ENCODE measurements around the gene ATP6V1B1. TPM values are rescaled to one million over a fixed set of nuclear protein-coding genes. Genes with fewer than 3 reads are reported as not detected.

Gene ATP6V1B1
- total RNA-seq, 1 donor from 2014 or later = 0.43 TPM

GRCh38 chr2:70939839-70940580, 4.3 kb downstream of the ATP6V1B1 start:
- intact Hi-C loops (cut with DNase I) = no loop called here
- peak; percentile 71 for DNase-seq (ENCODE audit: low spot score)

- DNase-seq (ENCODE audit: low spot score) = peak; percentile 72
- intact Hi-C loops (cut with DNase I) = no loop called here
Observed at GRCh38 chr2:70941186-70941585, 5.5 kb downstream of the ATP6V1B1 start.

- DNase-seq (ENCODE audit: low spot score) = peak; percentile 56
- intact Hi-C loops (cut with DNase I) = no loop called here
Observed at GRCh38 chr2:70941701-70942100, 6.0 kb downstream of the ATP6V1B1 start.

GRCh38 chr2:70942396-70943204, 6.9 kb downstream of the ATP6V1B1 start:
- intact Hi-C loops (cut with DNase I) = no loop called here
- peak; percentile 47 for DNase-seq (ENCODE audit: low spot score)

- intact Hi-C loops (cut with DNase I) = no loop called here
- peak; percentile 53 for DNase-seq (ENCODE audit: low spot score)
Observed at GRCh38 chr2:70943205-70943871, 7.6 kb downstream of the ATP6V1B1 start.

DNA sequence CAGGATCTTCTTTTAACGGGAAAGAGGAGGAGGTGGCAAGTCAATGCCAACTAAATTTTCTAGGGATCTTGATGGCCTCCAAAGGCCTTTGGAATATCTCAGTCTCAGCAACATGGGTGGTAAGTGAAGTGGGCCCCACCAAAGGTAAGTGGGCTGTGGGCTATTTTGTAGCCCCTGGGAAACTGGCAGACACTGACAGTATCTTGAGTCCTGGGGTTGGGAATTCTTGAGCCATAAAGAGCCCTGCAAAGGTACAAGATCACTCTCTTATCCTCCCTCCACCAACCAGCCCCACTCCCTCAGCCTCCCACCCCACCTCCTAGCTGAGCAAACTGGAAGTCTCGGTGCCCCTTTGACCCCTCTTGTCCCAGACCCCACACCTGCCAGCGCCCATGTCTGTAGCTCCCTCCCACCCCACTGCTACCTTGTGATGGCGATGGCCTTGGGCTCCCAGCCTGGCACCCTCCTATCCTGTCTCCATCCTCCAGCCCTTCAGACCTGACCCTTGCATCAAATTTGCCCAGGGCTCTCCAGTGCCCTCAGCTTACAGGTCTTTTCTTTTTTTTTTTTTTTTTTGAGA, 8.5 kb downstream of the ATP6V1B1 start:
- peak; percentile 31 for DNase-seq (ENCODE audit: low spot score)
- intact Hi-C loops (cut with DNase I) = no loop called here

DNA sequence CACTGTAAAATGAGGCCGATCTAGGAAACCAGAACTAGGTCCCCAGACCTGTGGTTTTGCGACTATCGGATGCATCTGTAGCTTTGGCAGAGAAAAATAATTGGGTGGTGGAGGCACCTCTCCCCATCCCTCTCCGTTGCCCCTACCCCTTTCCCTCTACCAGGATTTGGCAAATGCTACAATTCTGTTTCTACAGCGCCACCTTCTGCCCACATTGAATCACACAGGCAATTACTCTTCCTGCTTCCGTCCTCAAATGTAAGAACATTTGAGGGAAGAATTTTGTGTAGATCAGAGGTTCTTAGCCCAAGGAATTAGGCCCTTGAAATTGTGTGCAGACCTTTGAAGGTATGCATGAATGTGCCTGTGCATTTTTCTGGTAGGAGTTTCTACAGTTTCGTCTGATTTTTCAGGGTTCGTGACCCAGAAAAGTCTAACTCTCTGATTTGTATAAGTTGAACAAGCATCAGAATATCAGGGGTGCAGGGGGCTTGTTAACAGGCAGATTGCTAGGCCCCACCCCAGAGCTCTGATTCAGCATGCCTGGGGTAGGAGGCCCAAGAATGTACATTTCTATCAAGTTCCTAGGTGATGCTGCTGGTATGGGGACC, 11.2 kb downstream of the ATP6V1B1 start:
- no peak for DNase-seq (ENCODE audit: low spot score)
- intact Hi-C loops (cut with DNase I) = loop anchor here (2.0 to 5.0 kb wide), 2 partner anchors 76 to 155 kb away; partner anchors contain the start of gene FIGLA

DNA sequence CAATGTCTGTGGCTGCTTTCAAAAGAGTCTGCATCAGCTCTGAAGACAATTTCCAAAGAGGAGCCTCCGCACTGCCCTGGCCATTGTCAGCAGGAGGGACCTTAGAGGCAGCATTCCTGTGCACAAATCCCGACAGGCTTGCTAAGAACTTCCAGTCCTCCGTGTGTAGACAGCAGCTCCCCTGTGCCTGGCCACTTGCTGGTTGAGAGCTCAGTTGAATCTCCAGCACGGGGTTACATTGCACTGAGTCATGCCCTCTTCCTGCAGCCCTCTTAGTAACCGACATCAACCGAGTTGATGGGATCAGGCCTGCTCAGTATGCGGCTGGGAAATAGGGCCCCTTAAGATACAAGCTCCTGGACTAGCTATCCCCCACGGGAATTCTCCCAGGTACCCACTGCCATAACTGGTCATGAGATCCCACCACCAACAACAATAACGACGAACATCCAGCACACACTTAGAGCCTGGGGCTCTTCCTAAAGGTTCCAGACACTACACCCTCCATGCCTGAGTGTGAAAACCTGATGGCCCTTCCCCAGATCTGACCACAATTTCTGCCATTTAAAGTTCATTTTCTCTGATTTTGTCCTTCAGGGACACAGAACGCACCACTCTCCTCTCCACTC, 12.0 kb downstream of the ATP6V1B1 start:
- DNase-seq (ENCODE audit: low spot score) = no peak
- intact Hi-C loops (cut with DNase I) = loop anchor here (2.0 to 5.0 kb wide), 2 partner anchors 77 to 155 kb away; partner anchors contain the start of gene FIGLA

- intact Hi-C loops (cut with DNase I) = loop anchor here (5.0 kb wide), 1 partner anchor 156 kb away; the partner anchor contains the start of gene FIGLA
- peak; percentile 85 for DNase-seq (ENCODE audit: low spot score)
Observed at GRCh38 chr2:70948337-70949003, 12.8 kb downstream of the ATP6V1B1 start.

DNA sequence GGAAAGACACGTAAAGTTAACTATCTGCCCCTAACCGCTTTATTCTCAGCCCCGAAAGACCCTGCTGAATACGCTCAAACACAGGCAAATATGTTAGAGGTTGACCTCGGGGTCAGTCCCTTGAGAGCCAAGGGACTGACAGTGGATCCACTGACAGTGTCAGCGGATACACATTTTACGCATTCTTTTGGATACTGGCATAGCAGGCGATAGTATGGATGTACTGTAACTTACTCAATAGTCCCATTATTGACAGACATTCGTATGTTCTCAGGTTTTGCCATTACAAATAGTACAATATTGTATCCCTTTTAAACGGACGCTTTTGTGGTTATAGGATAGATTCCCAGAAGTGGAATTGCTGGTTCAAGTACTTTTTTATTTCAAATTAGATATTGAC, 13.4 kb downstream of the ATP6V1B1 start:
- intact Hi-C loops (cut with DNase I) = loop anchor here (5.0 kb wide), 1 partner anchor 157 kb away; the partner anchor contains the start of gene FIGLA
- DNase-seq (ENCODE audit: low spot score) = no peak

DNA sequence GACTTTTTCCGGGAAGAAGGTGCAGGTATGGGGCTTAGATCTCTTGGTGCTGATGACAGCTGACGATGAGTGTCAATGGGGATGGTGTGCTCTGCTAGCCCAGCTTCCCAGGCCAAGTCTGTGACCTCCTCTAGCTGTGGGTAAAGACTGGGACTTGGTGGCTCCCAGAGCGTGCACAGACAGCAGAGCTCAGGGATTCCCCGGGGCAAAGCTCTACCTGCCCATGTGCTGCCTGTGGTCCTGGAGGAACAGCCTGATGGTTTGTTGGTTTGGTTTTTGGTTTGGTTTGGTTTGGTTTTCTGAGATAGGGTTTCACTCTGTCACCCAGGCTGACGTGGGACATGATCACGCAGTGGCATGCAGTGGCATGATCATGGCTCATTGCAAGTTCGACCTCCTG, 19.2 kb downstream of the ATP6V1B1 start:
- peak; percentile 10 for DNase-seq (ENCODE audit: low spot score)
- intact Hi-C loops (cut with DNase I) = no loop called here

- intact Hi-C loops (cut with DNase I) = no loop called here
Observed at GRCh38 chr2:70956141-70956540, 20.4 kb downstream of the ATP6V1B1 start.

GRCh38 chr2:70957798-70958197, 22.1 kb downstream of the ATP6V1B1 start:
- no peak for DNase-seq (ENCODE audit: low spot score)
- intact Hi-C loops (cut with DNase I) = no loop called here

More at GRCh38 chr2:70956141-70956540, 20.4 kb downstream of the ATP6V1B1 start:
- DNase-seq (ENCODE audit: low spot score) = peak; percentile 60

DNA sequence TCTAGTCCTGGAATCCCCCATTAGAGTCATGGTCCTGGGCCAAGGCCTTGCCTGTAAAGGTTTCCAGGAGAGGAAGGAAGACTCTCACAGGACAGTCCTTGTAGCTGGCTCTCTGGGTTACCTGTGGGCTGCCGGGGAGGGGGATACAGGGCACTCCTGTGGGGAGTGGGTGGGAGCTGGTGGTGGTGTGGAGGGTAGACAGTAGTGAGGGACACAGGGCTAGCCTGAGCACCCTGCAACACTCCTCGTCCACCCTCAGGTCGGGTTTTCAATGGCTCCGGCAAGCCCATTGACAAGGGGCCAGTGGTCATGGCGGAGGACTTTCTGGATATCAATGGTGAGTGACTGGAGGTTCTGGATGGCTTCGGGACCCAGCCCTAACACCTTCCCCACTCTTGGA, 23.1 kb downstream of the ATP6V1B1 start:
- DNase-seq (ENCODE audit: low spot score) = peak; percentile 69
- intact Hi-C loops (cut with DNase I) = no loop called here

DNA sequence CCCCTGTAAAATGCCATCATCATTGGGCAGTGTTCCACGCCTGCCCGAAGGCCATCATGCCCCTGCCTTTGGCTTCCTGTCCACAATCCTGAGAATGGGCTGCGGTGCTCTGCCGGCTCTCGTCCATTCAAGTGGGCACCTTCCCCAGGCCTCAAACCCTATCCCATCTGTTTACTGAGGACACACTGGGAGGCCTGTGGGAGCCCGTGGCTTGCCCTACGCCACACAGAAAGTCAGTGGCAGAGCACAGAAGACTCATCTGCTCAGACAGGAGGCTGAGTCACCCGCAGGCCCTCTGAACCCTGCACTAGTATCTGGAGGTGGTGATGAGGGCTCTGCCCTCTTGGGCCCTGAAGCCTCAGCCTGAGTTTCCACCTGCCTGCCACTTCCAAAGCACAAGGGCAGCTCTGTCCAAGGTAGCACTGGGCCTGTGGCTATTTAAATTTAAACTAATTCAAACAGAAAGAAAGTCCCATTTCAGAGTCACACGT, 23.6 kb downstream of the ATP6V1B1 start:
- intact Hi-C loops (cut with DNase I) = no loop called here
- peak; percentile 49 for DNase-seq (ENCODE audit: low spot score)

- peak; percentile 56 for DNase-seq (ENCODE audit: low spot score)
- intact Hi-C loops (cut with DNase I) = no loop called here
Observed at GRCh38 chr2:70959851-70960832, 24.4 kb downstream of the ATP6V1B1 start.

Data from cardiac septum (tissue), 1 donor.